CD8-positive, alpha-beta memory T cell (primary cell): Measurements from ENCODE around the gene FLOT1. TPM values are rescaled to one million over a fixed set of nuclear protein-coding genes. Genes with fewer than 3 reads are reported as not detected.
A peak's percentile ranks its signal among the peaks of the same experiment; 100 is the strongest.

Experiments used
- CTCF ChIA-PET: fragments of 350-600 bp; sonication (Branson Sonifier 250); formaldehyde crosslinking; loops from one replicate; lab custom pipeline; 2021; ENCODE audit warnings: antibody characterized with exemption; lab: Charles Lee
- POLR2A ChIA-PET: fragments of 350-600 bp; sonication (Branson Sonifier 250); formaldehyde crosslinking; loops from one replicate; lab custom pipeline; 2021; ENCODE audit warnings: antibody characterized with exemption; lab: Charles Lee
- DNase-seq, 5 donors: peaks; one replicate each; pipeline versions ENCODE4 v3.0.0 to v3.0.0-alpha.2; 2020 to 2022; ENCODE audit warnings: mixed read lengths in 1 of 5
- H3K27ac ChIP-seq: one replicate; pipeline ENCODE4 v1.7.0; 2013; ENCODE audit warnings: low read depth, mild to moderate bottlenecking, low read length, moderate library complexity
- H3K27me3 ChIP-seq: 2 replicates; pipeline ENCODE4 v1.7.0; 2013; ENCODE audit warnings: low read length, mild to moderate bottlenecking; ENCODE audit not compliant: insufficient read depth, poor library complexity, severe bottlenecking
- H3K36me3 ChIP-seq: 2 replicates; pipeline ENCODE4 v1.7.0; 2013; ENCODE audit warnings: mild to moderate bottlenecking, low read length, moderate library complexity; ENCODE audit not compliant: insufficient read depth
- H3K4me1 ChIP-seq: 2 replicates; pipeline ENCODE4 v1.7.0; 2013; ENCODE audit warnings: mild to moderate bottlenecking, low read length, moderate library complexity; ENCODE audit not compliant: insufficient read depth
- H3K4me3 ChIP-seq: 2 replicates; pipeline ENCODE4 v1.7.0; 2013; ENCODE audit warnings: mild to moderate bottlenecking, low read length
- H3K9me3 ChIP-seq: 2 replicates; pipeline ENCODE4 v1.7.0; 2013; ENCODE audit warnings: mild to moderate bottlenecking, low read length
- H3K27ac Mint-ChIP-seq, 8 donors: one replicate each; pipeline ENCODE4 v1.8.0; 2020 to 2021; ENCODE audit warnings: mixed read lengths in 8 of 8, mild to moderate bottlenecking in 6 of 8, inconsistent platforms in 3 of 8, moderate library complexity in 3 of 8
- H3K27me3 Mint-ChIP-seq, 2 donors: one replicate each; pipeline ENCODE4 v1.8.0; 2020 to 2021; ENCODE audit warnings: mixed read lengths in 2 of 2, mild to moderate bottlenecking in 1 of 2, moderate library complexity in 1 of 2
- H3K36me3 Mint-ChIP-seq, 3 donors: one replicate each; pipeline ENCODE4 v1.8.0; 2020 to 2021; ENCODE audit warnings: mixed read lengths in 3 of 3, inconsistent platforms in 1 of 3, mild to moderate bottlenecking in 1 of 3
- H3K4me1 Mint-ChIP-seq, 3 donors: one replicate each; pipeline ENCODE4 v1.8.0; 2020 to 2021; ENCODE audit warnings: mixed read lengths in 3 of 3, inconsistent platforms in 1 of 3, mild to moderate bottlenecking in 1 of 3
- H3K4me3 Mint-ChIP-seq, 7 donors: one replicate each; pipeline ENCODE4 v1.8.0; 2020 to 2021; ENCODE audit warnings: mixed read lengths in 7 of 7, mild to moderate bottlenecking in 6 of 7, moderate library complexity in 4 of 7, inconsistent platforms in 2 of 7
- H3K9me3 Mint-ChIP-seq, 5 donors: one replicate each; pipeline ENCODE4 v1.8.0; 2020 to 2022; ENCODE audit warnings: mixed read lengths in 5 of 5, mild to moderate bottlenecking in 3 of 5, moderate library complexity in 2 of 5, inconsistent platforms in 1 of 5
- polyA plus RNA-seq: library from polyadenylated mRNA; unstranded; fragments of 300-500 nt; fragmentation: Illumina TruSeq; gene quantifications from one replicate; pipeline ENCODE4 v1.2.3, GENCODE V29; 2021
- total RNA-seq, 2 experiments: library from RNA; stranded (reverse); gene quantifications; one replicate each; pipeline ENCODE4 v1.2.3, GENCODE V29; 2021

The FLOT1 gene
- total and polyA plus RNA-seq, 3 experiments from 2014 or later = 104 to 155 (median 154) TPM

DNA sequence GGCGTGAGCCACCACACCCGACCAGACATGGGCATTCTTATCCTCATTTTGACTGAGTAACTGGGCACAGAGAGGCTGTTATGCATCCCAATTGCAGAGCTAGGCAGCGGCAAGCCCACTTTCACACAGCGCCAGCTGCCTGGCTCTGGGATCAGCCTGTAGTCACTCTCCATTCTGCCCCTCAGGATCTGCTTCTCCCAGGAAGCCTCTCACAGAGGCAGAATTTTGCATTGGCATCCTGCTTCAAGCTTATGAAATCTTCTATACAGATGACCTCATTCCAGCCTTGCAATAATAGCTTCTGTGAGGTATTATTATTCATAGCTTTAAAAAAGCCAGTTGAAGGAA lies 38.9 kb upstream of the FLOT1 start:
- Histone ChIP-seq H3K4me1 (peaks cover 27% of the 10 kb centered on the region), H3K27me3 (no peaks in the 10 kb centered on the region), H3K36me3 (no peaks in the 10 kb centered on the region), H3K4me3 (no peak overlapping the region), H3K9me3 (no peaks in the 10 kb centered on the region), H3K27ac (peak overlapping the region; percentile 64)
- H3K27me3 Mint-ChIP-seq = peaks cover 0 to 1% of the 10 kb centered on the region in 2 donors
- H3K36me3 Mint-ChIP-seq = peaks cover 0 to 4% (median 0%) of the 10 kb centered on the region in 3 donors
- H3K4me3 Mint-ChIP-seq = no peak overlapping the region
- H3K9me3 Mint-ChIP-seq = no peaks in the 10 kb centered on the region
- ChIA-PET CTCF (interaction anchor here (1.2 kb wide), 1 partner anchor 50 kb away, joined by 3 read pairs; no protein-coding TSS in a partner anchor), POLR2A (interaction anchor here (1.2 kb wide), 1 partner anchor 14 kb away, joined by 3 read pairs; no protein-coding TSS in a partner anchor)
- no peak for DNase-seq
- H3K4me1 Mint-ChIP-seq = peaks cover 3 to 13% (median 11%) of the 10 kb centered on the region in 3 donors
- peak overlapping the region in 1 of 8 donors; percentile 88 for H3K27ac Mint-ChIP-seq

DNA sequence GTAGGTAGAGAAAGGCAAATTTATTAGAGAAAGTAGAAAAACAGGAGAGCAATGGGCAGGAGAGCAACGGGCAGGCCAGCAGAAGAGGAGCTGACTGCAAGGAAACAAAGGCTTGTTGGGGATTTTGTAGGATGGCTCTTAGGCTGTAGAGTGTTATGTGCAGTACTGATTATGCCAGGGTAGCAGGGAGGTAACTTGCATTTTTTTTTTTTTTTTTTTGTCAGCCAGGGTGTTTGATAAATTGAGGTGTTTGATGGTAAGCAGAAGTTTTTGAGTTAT lies 38.1 kb upstream of the FLOT1 start:
- Mint-ChIP-seq H3K27me3 (peaks cover 0 to 1% of the 10 kb centered on the region in 2 donors), H3K9me3 (no peaks in the 10 kb centered on the region), H3K4me1 (peaks cover 1 to 9% (median 7%) of the 10 kb centered on the region in 3 donors), H3K27ac (peak overlapping the region in 2 of 8 donors; percentile 25 to 63), H3K36me3 (peaks cover 0 to 4% (median 0%) of the 10 kb centered on the region in 3 donors), H3K4me3 (no peak overlapping the region)
- H3K36me3 ChIP-seq = no peaks in the 10 kb centered on the region
- DNase-seq = no peak
- no peaks in the 10 kb centered on the region for H3K27me3 ChIP-seq
- no peaks in the 10 kb centered on the region for H3K9me3 ChIP-seq
- ChIA-PET POLR2A (no interaction called here), CTCF (no interaction called here)
- no peak overlapping the region for H3K4me3 ChIP-seq
- H3K27ac ChIP-seq = no peak overlapping the region
- H3K4me1 ChIP-seq = peaks cover 25% of the 10 kb centered on the region

DNA sequence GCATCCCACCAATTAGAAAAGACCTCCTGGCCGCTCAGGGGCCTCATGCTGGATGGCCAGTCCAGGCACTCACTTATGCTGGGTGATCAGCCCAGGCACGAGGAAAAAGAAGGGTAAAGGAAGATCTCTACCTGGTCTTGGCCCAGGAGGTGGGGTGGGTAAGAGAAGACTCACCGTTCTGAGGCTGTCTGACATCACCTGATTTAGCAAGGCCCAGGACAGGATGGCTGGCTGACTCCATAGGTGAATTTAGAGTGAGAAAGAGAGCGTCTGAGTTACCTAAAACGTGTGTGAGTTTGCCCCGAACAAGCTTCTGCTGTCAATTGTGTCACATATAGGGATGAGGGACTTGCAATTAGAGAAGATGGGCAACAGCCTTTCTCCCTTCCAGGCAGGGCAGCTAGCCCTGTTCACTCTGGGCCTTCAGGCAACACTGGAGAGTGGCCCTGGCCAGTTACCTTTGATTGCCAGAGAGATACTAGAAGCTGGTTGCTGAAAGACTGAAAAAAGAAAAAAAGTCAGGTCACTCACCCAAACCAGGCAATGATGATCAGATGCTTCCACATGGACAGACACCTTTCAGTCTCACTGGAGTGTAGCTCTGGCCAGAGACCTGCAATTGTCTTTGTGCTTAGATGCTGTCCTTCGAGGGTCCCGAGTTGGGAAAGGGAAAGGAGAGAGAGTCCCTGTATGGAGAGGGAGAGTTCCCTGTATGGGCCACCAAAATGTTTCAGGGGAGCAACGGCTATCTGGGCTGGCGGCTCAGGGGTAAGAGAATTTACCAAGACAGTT lies 37.6 kb upstream of the FLOT1 start:
- CTCF ChIA-PET = no interaction called here
- Histone ChIP-seq H3K4me3 (no peak overlapping the region), H3K9me3 (no peaks in the 10 kb centered on the region), H3K4me1 (peaks cover 25% of the 10 kb centered on the region), H3K27me3 (no peaks in the 10 kb centered on the region), H3K36me3 (no peaks in the 10 kb centered on the region), H3K27ac (no peak overlapping the region)
- H3K4me3 Mint-ChIP-seq = no peak overlapping the region
- H3K27me3 Mint-ChIP-seq = peaks cover 0 to 1% of the 10 kb centered on the region in 2 donors
- peak overlapping the region in 3 of 8 donors; percentile 3 to 63 (median 55) for H3K27ac Mint-ChIP-seq
- POLR2A ChIA-PET = no interaction called here
- H3K36me3 Mint-ChIP-seq = peaks cover 0 to 4% (median 0%) of the 10 kb centered on the region in 3 donors
- no peaks in the 10 kb centered on the region for H3K9me3 Mint-ChIP-seq
- H3K4me1 Mint-ChIP-seq = peaks cover 0 to 6% (median 1%) of the 10 kb centered on the region in 3 donors
- DNase-seq = no peak

DNA sequence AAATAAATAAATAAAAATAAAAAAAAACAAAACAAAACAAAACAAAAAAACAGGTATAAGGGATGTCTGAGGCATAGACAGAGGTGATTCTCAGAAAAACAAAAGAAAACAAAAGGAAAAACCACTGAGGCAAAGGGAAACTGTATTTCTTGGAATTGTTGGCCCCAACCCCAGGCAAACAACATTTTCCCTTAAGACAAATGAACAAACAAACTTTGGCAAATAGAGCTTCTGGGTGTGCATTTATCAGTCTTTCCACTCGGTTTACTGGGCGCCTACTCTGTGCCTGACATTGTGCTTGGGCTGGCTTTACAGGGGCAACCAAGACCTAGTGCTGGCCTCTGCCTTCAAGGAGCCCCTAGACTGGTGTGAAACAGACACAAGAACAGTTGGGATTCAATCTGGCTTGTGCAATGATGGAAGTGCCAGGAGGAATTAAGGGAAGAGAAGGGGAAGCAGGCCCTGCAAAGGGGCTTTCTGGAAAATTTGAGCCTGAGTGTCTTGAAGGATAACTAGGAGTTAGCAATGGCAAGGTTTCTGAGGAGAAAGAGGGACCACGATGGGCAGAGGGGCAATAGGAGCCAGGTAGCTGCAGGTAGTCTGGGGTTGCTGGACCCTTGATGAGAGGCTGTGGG lies 35.6 kb upstream of the FLOT1 start:
- H3K27ac ChIP-seq = no peak overlapping the region
- Mint-ChIP-seq H3K4me1 (peaks cover 0 to 5% (median 0%) of the 10 kb centered on the region in 3 donors), H3K27me3 (peaks cover 0 to 1% of the 10 kb centered on the region in 2 donors), H3K27ac (no peak overlapping the region), H3K9me3 (no peaks in the 10 kb centered on the region), H3K4me3 (no peak overlapping the region), H3K36me3 (peaks cover 0 to 4% (median 0%) of the 10 kb centered on the region in 3 donors)
- H3K4me1 ChIP-seq = peaks cover 25% of the 10 kb centered on the region
- no peaks in the 10 kb centered on the region for H3K27me3 ChIP-seq
- H3K36me3 ChIP-seq = no peaks in the 10 kb centered on the region
- no peak for DNase-seq
- ChIA-PET CTCF (no interaction called here), POLR2A (no interaction called here)
- no peak overlapping the region for H3K4me3 ChIP-seq
- no peaks in the 10 kb centered on the region for H3K9me3 ChIP-seq

DNA sequence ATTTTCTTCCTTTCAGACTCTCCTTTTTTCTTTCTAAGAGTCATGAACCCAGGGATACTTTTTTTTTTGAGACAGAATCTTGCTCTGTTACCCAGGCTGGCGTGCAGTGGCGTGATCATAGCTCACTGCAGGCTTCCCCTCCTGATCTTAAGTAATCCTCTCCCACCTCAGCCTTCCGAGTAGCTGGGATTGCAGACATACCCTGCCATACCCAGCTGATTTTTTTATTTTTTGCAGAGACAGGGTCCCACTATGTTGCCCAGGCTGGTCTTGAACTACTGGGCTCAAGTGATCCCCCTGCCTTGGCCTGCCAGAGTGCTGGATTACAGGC lies 34.6 kb upstream of the FLOT1 start:
- H3K4me3 Mint-ChIP-seq = no peak overlapping the region
- H3K36me3 Mint-ChIP-seq = peaks cover 0 to 6% (median 0%) of the 10 kb centered on the region in 3 donors
- peaks cover 0 to 1% of the 10 kb centered on the region in 2 donors for H3K27me3 Mint-ChIP-seq

DNA sequence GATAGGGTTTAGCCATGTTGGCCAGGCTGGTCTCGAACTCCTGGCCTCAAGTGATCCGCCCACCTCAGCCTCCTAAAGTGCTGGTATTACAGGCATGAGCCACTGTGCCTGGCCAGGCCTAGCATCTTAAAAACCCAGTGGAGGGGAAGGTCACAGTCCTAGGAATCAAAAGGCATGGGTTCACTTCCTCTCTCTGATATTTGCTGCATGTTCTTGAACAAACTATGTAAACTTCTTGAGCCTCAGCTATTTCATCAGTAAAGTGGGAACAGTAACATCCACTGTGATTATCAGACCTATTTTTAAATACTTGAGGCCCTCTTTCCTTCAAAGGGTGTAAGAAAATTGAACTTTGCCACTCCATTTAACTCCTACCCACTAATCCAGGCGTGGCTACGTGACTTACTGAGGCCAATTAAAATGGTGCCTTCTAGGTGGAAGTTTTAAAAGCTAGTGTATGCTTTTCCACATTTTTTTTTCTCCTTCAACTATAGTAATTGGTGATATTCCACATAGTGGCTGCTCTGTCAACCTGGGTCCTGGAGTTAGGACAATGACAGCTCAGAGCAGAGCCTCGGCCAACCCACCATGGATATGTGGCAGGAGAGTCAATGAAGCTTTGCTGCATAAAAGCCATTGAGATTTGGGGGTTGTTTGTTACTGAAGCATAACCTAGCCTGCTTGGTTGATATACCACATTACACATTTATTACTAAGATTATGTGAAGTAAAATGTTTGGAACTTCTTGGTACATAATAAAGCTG lies 34.1 kb upstream of the FLOT1 start:
- Mint-ChIP-seq H3K27me3 (peaks cover 0 to 1% of the 10 kb centered on the region in 2 donors), H3K36me3 (peaks cover 0 to 6% (median 0%) of the 10 kb centered on the region in 3 donors), H3K9me3 (no peaks in the 10 kb centered on the region), H3K27ac (no peak overlapping the region), H3K4me3 (no peak overlapping the region), H3K4me1 (peaks cover 1 to 17% (median 12%) of the 10 kb centered on the region in 3 donors)
- no peak for DNase-seq
- no peak overlapping the region for H3K27ac ChIP-seq
- CTCF ChIA-PET = interaction anchor here (0.8 to 1.4 kb wide), 3 partner anchors 46 to 137 kb away, joined by 3 read pairs; partner anchors contain the start of gene VARS2
- H3K9me3 ChIP-seq = no peaks in the 10 kb centered on the region
- H3K27me3 ChIP-seq = no peaks in the 10 kb centered on the region
- no peaks in the 10 kb centered on the region for H3K36me3 ChIP-seq
- POLR2A ChIA-PET = no interaction called here
- H3K4me1 ChIP-seq = peaks cover 16% of the 10 kb centered on the region
- no peak overlapping the region for H3K4me3 ChIP-seq

More for the DNA sequence above, 34.6 kb upstream of the FLOT1 start:
- H3K27ac ChIP-seq = no peak overlapping the region
- H3K27ac Mint-ChIP-seq = peak overlapping the region in 2 of 8 donors; percentile 7 to 39
- H3K4me3 ChIP-seq = no peak overlapping the region
- no peaks in the 10 kb centered on the region for H3K9me3 Mint-ChIP-seq
- ChIA-PET POLR2A (no interaction called here), CTCF (interaction anchor here (1.1 kb wide), 1 partner anchor 56 kb away, joined by 3 read pairs; no protein-coding TSS in a partner anchor)
- no peak for DNase-seq
- no peaks in the 10 kb centered on the region for H3K27me3 ChIP-seq
- H3K36me3 ChIP-seq = no peaks in the 10 kb centered on the region
- H3K4me1 ChIP-seq = peaks cover 22% of the 10 kb centered on the region
- peaks cover 1 to 15% (median 9%) of the 10 kb centered on the region in 3 donors for H3K4me1 Mint-ChIP-seq
- no peaks in the 10 kb centered on the region for H3K9me3 ChIP-seq

DNA sequence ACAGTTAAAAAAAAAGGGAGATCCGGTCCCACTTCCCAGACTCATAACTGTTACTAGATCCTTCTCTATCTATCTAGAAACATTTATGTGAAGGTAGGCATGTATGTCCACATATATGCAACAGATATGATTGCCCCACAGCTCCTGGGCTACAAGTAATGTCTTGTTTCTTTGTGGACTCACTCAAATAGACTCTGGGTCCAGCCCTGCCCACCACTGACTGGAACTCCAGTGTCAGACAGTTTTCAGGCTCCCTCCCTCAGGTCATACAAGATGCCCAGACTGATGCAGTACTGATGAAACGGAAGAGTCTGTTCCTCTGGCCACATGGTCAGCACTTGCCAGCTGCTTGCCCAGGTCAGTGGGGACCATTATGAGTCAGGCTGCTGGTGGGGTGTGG lies 32.6 kb upstream of the FLOT1 start:
- CTCF ChIA-PET = interaction anchor here (1.4 kb wide), 1 partner anchor 47 kb away, joined by 3 read pairs; no protein-coding TSS in a partner anchor
- no peak overlapping the region for H3K27ac Mint-ChIP-seq
- no peaks in the 10 kb centered on the region for H3K27me3 Mint-ChIP-seq
- H3K4me1 Mint-ChIP-seq = peaks cover 5 to 23% (median 21%) of the 10 kb centered on the region in 3 donors
- POLR2A ChIA-PET = interaction anchor here (0.6 kb wide), 1 partner anchor 160 kb away, joined by 5 read pairs; no protein-coding TSS in a partner anchor
- DNase-seq = no peak
- H3K36me3 Mint-ChIP-seq = peaks cover 0 to 3% (median 0%) of the 10 kb centered on the region in 3 donors
- Histone ChIP-seq H3K27me3 (no peaks in the 10 kb centered on the region), H3K36me3 (no peaks in the 10 kb centered on the region), H3K9me3 (no peaks in the 10 kb centered on the region), H3K27ac (no peak overlapping the region), H3K4me1 (peaks cover 17% of the 10 kb centered on the region), H3K4me3 (no peak overlapping the region)
- H3K9me3 Mint-ChIP-seq = no peaks in the 10 kb centered on the region
- peak overlapping the region in 1 of 7 donors; percentile 37 for H3K4me3 Mint-ChIP-seq
